CD4-positive, alpha-beta T cell treated with Interleukin-4 for 1 hour (primary cell): Measurements from ENCODE around the gene CD151.

Experiments used
- DNase-seq, 2 donors: peaks; one replicate each; pipeline ENCODE4 v3.0.0-alpha.2; 2020 to 2022

The CD151 gene

GRCh38 chr11:815675-816432 is 16.9 kb upstream of the CD151 start:
- DNase-seq, result no peak

- DNase-seq, result no peak
Observed at GRCh38 chr11:816433-816779, 16.3 kb upstream of the CD151 start.

GRCh38 chr11:818396-819128 is 14.2 kb upstream of the CD151 start, which contains the start of gene PNPLA2:
Gene PNPLA2 (plus strand): TSS chr11:818914. CDS start chr11:819719, 805 bp downstream.
- no peak for DNase-seq

GRCh38 chr11:819129-819931 is 13.4 kb upstream of the CD151 start:
- DNase-seq, result peak; percentile 93 to 94

- DNase-seq, result peak; percentile 95 to 96
Observed at GRCh38 chr11:819943-820649, 12.7 kb upstream of the CD151 start.

- DNase-seq, result peak in 1 of 2 donors; percentile 67
Observed at GRCh38 chr11:820655-821511, 11.9 kb upstream of the CD151 start.

GRCh38 chr11:821512-822371 is 11.0 kb upstream of the CD151 start:
- DNase-seq, result peak in 1 of 2 donors; percentile 49

- no peak for DNase-seq
Observed at GRCh38 chr11:823441-824291, 9.1 kb upstream of the CD151 start.

GRCh38 chr11:824292-824880 is 8.4 kb upstream of the CD151 start:
- no peak for DNase-seq

- no peak for DNase-seq
Observed at GRCh38 chr11:824942-825341, 7.8 kb upstream of the CD151 start.

- DNase-seq, result no peak
Observed at GRCh38 chr11:825366-826226, 7.2 kb upstream of the CD151 start.

GRCh38 chr11:826227-826621 is 6.5 kb upstream of the CD151 start:
- DNase-seq, result no peak

GRCh38 chr11:826836-827145 is 6.0 kb upstream of the CD151 start:
- no peak for DNase-seq

GRCh38 chr11:827146-827896 is 5.4 kb upstream of the CD151 start:
- no peak for DNase-seq

- no peak for DNase-seq
Observed at GRCh38 chr11:827897-828192, 4.9 kb upstream of the CD151 start, which contains the start of gene CRACR2B. Gene CRACR2B (plus strand): TSS chr11:827919. CDS start chr11:828608, 689 bp downstream.

- no peak for DNase-seq
Observed at GRCh38 chr11:828506-829175, 4.1 kb upstream of the CD151 start.

- no peak for DNase-seq
Observed at GRCh38 chr11:829176-829846, 3.4 kb upstream of the CD151 start.
